GM12878 (cell line): ENCODE data around the gene LRP5. TPM values are rescaled to one million over a fixed set of nuclear protein-coding genes. Genes with fewer than 3 reads are reported as not detected.

Source experiments
- ATAC-seq: fragments of 200-7000 bp; cut with Tn5 transposase; 3 replicates; pipeline ENCODE4 v1.9.1; 2020; ENCODE audit warnings: mild to moderate bottlenecking, moderate library complexity
- BruUV-seq: library from RNA; stranded (reverse); fragments of 400-500 nt; replicated peaks from 2 replicates; lab custom pipeline; 2021; lab: Mats Ljungman, UMichigan
- CTCF ChIA-PET: fragments of 300-600 bp; sonication (Branson Sonifier 250); formaldehyde crosslinking; extraction: SDS; loops from one replicate; lab custom pipeline; 2021; ENCODE audit warnings: inconsistent platforms; lab: Yijun Ruan, JAX
- POLR2A ChIA-PET: fragments of 350-600 bp; formaldehyde crosslinking; extraction: SDS; loops from one replicate; lab custom pipeline; 2021; ENCODE audit warnings: inconsistent platforms; lab: Charles Lee
- RAD21 ChIA-PET: fragments of 300-600 bp; sonication (Branson Sonifier 250); formaldehyde crosslinking; loops from one replicate; lab custom pipeline; 2023; ENCODE audit warnings: antibody characterized with exemption; ENCODE audit not compliant: unreplicated experiment; lab: Charles Lee
- SMC1A ChIA-PET: fragments of 300-600 bp; sonication (Branson Sonifier 250); formaldehyde crosslinking; loops from one replicate; lab custom pipeline; 2023; ENCODE audit not compliant: unreplicated experiment, uncharacterized antibody; lab: Charles Lee
- DNase-seq: peaks from one replicate; pipeline ENCODE4 v3.0.0-alpha.2; 2011; ENCODE audit warnings: low read depth, low spot score
- FAIRE-seq: peaks from 3 replicates; lab custom pipeline; 2011; peaks lifted over from hg19 to GRCh38; lab: Jason Lieb, UNC
- H2AFZ ChIP-seq: 2 replicates; pipeline ENCODE4 v1.6.0; 2011; ENCODE audit warnings: low read depth, low read length, control low read depth; ENCODE audit not compliant: control insufficient read depth
- H3K27ac ChIP-seq: 2 replicates; pipeline ENCODE4 v1.5.1; 2011; ENCODE audit warnings: control low read depth; ENCODE audit not compliant: control insufficient read depth, insufficient read depth
- H3K27me3 ChIP-seq, 2 experiments: replicated peaks in 1 of 2; 2 replicates each; pipeline versions ENCODE4 v1.6.0 to v1.6.1; 2011; ENCODE audit warnings: low read length in 1 of 2; ENCODE audit not compliant: control insufficient read depth in 2 of 2, insufficient read depth in 2 of 2
- H3K36me3 ChIP-seq, 2 experiments: 2 replicates each; pipeline ENCODE4 v1.5.1; 2011; ENCODE audit warnings: low read length in 1 of 2; ENCODE audit not compliant: control insufficient read depth in 2 of 2, insufficient read depth in 2 of 2
- H3K4me1 ChIP-seq: 2 replicates; pipeline ENCODE4 v1.6.1; 2011; ENCODE audit warnings: mild to moderate bottlenecking, low read length, moderate library complexity, mixed read lengths; ENCODE audit not compliant: control insufficient read depth, insufficient read depth
- H3K4me2 ChIP-seq: 2 replicates; pipeline ENCODE4 v1.6.0; 2011; ENCODE audit warnings: control low read depth; ENCODE audit not compliant: control insufficient read depth, insufficient read depth
- H3K4me3 ChIP-seq: fragments of 200-600 bp; sonication (generic); 2 replicates; pipeline ENCODE4 v1.5.1; 2016
- H3K79me2 ChIP-seq: 2 replicates; pipeline ENCODE4 v1.6.0; 2011; ENCODE audit warnings: low read length; ENCODE audit not compliant: control insufficient read depth, insufficient read depth
- H3K9ac ChIP-seq: 2 replicates; pipeline ENCODE4 v1.8.0; 2011; ENCODE audit warnings: low read length, control low read depth, mixed read lengths; ENCODE audit not compliant: control insufficient read depth, insufficient read depth
- H3K9me3 ChIP-seq: replicated peaks from 3 replicates; pipeline ENCODE4 v1.5.1; 2011; ENCODE audit warnings: mild to moderate bottlenecking, low read length; ENCODE audit not compliant: control insufficient read depth, insufficient read depth
- H4K20me1 ChIP-seq: 2 replicates; pipeline ENCODE4 v1.6.0; 2011; ENCODE audit not compliant: control insufficient read depth, insufficient read depth
- MYB ChIP-seq: fragments of 150-350 bp; IDR thresholded peaks from 2 replicates; pipeline ENCODE4 v1.6.1; 2014; ENCODE audit warnings: mild to moderate bottlenecking, low read depth, low read length, borderline replicate concordance
- TCF3 ChIP-seq: IDR thresholded peaks from 2 replicates; pipeline ENCODE4 v1.6.1; 2012; ENCODE audit warnings: low read depth, mild to moderate bottlenecking, low read length, borderline replicate concordance; ENCODE audit not compliant: insufficient read depth
- WRNIP1 ChIP-seq: IDR thresholded peaks from 2 replicates; pipeline ENCODE4 v1.6.1; 2011; ENCODE audit warnings: low read depth, low read length, improper control_type of control experiment, borderline replicate concordance
- ZBED1 ChIP-seq: IDR thresholded peaks from 2 replicates; pipeline ENCODE4 v1.6.1; 2016; ENCODE audit warnings: borderline replicate concordance
- ZNF24 ChIP-seq: fragments of 450-650 bp; IDR thresholded peaks from 2 replicates; pipeline ENCODE4 v1.6.1; 2017; ENCODE audit warnings: antibody characterized with exemption, mild to moderate bottlenecking
- WGBS: methylation state at CpG from one replicate; pipeline ENCODE4 v1.1.6; 2016; ENCODE audit warnings: low lambda C conversion rate; ENCODE audit not compliant: insufficient replicate concordance, insufficient coverage; ENCODE audit errors: missing lambda C conversion rate; 5-methylcytosine and 5-hydroxymethylcytosine counted together
- in situ Hi-C: fragments of 300-500 bp; cut with MboI; formaldehyde crosslinking; loops from 9 replicates; pipeline ENCODE4 v1.14.3; 2018; ENCODE audit warnings: mixed read lengths
- intact Hi-C: fragments of 100-400 bp; cut with micrococcal nuclease; formaldehyde crosslinking; loops from one replicate; pipeline ENCODE4 v1.14.2; 2022; ENCODE audit not compliant: unreplicated experiment
- polyA plus RNA-seq, 11 experiments: library from polyadenylated mRNA; depleted of rRNA in 4 of 11; unstranded in 6 of 11; stranded (reverse) in 5 of 11; fragments of >200 nt; fragmentation: Nextera tagmentation in 4 of 11; fragmentation: Illumina TruSeq in 1 of 11; extraction: Ambion mirVana in 4 of 11; extraction: Trizol in 1 of 11; gene quantifications; 1 replicate in 1 of 11; 2 replicates in 10 of 11; pipeline versions ENCODE4 v1.2.1 to v1.2.3, GENCODE V29; 2011 to 2016; ENCODE audit warnings: inconsistent platforms in 2 of 11, missing spikeins in 2 of 11, low read depth in 1 of 11
- total RNA-seq, 4 experiments: library from RNA; depleted of rRNA in 3 of 4; stranded (reverse); fragments of >200 nt in 3 of 4; fragmentation: Illumina TruSeq in 1 of 4; extraction: Trizol in 1 of 4; gene quantifications; 2 replicates each; pipeline versions ENCODE4 v1.2.1 to v1.2.3, GENCODE V29; 2013 to 2021
- TF ChIP-seq, protein P1 (sequence below): IDR thresholded peaks from 2 replicates; pipeline ENCODE4 v1.6.1; 2011; ENCODE audit warnings: borderline replicate concordance, low read depth, mild to moderate bottlenecking, moderate library complexity, mixed read lengths, low read length; ENCODE audit not compliant: insufficient read depth; ENCODE audit errors: extremely low read length
- TF ChIP-seq, protein P2 (sequence below): fragments of 450-650 bp; IDR thresholded peaks from 2 replicates; pipeline ENCODE4 v1.6.1; 2016; ENCODE audit warnings: mild to moderate bottlenecking
- TF ChIP-seq, protein P3 (sequence below): IDR thresholded peaks from 2 replicates; pipeline ENCODE4 v1.6.1; 2011; ENCODE audit warnings: low read depth, mild to moderate bottlenecking, low read length, moderate library complexity, borderline replicate concordance; ENCODE audit errors: extremely low read depth
- TF ChIP-seq, protein P4 (sequence below): fragments of 450-650 bp; IDR thresholded peaks from 2 replicates; pipeline ENCODE4 v1.6.1; 2017; ENCODE audit warnings: mild to moderate bottlenecking

The LRP5 gene
- total and polyA plus RNA-seq, 10 of the 15 experiments (the other 5 are each of a cell fraction or from before 2014, with no cell fraction given) = 0.37 to 34.0 (median 6.6) TPM

DNA sequence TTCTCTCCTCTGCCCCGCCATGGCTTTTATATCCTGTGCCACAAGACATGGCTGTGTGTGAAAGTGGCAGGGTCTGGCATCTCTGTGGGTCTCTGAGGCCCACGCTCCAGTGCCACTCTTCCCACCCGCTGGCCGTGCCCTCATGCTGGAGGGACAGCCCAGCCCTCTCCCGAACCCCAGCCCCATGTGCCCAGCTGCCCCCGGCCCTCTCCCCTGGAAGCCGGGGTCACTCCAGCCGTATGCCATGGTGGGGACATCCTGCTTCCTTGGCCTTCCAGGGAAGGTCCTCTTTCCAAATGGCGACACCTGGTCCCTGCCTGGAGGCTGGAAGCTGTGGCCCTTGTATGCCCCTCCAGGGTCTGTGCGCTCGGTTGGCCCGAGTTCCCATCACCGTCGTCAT is 84.9 kb downstream of the LRP5 start (continued):
- no peak for TF ChIP-seq MYB
- no peak for TF ChIP-seq ZBED1
- TF ChIP-seq, protein P1, sequence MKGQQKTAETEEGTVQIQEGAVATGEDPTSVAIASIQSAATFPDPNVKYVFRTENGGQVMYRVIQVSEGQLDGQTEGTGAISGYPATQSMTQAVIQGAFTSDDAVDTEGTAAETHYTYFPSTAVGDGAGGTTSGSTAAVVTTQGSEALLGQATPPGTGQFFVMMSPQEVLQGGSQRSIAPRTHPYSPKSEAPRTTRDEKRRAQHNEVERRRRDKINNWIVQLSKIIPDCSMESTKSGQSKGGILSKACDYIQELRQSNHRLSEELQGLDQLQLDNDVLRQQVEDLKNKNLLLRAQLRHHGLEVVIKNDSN = no peak
- TF ChIP-seq WRNIP1 = no peak
- TF ChIP-seq, protein P2, sequence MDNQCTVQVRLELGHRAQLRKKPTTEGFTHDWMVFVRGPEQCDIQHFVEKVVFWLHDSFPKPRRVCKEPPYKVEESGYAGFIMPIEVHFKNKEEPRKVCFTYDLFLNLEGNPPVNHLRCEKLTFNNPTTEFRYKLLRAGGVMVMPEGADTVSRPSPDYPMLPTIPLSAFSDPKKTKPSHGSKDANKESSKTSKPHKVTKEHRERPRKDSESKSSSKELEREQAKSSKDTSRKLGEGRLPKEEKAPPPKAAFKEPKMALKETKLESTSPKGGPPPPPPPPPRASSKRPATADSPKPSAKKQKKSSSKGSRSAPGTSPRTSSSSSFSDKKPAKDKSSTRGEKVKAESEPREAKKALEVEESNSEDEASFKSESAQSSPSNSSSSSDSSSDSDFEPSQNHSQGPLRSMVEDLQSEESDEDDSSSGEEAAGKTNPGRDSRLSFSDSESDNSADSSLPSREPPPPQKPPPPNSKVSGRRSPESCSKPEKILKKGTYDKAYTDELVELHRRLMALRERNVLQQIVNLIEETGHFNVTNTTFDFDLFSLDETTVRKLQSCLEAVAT = no peak
- TF ChIP-seq, protein P3, sequence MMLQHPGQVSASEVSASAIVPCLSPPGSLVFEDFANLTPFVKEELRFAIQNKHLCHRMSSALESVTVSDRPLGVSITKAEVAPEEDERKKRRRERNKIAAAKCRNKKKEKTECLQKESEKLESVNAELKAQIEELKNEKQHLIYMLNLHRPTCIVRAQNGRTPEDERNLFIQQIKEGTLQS = no peak
- TF ChIP-seq TCF3 = no peak

DNA sequence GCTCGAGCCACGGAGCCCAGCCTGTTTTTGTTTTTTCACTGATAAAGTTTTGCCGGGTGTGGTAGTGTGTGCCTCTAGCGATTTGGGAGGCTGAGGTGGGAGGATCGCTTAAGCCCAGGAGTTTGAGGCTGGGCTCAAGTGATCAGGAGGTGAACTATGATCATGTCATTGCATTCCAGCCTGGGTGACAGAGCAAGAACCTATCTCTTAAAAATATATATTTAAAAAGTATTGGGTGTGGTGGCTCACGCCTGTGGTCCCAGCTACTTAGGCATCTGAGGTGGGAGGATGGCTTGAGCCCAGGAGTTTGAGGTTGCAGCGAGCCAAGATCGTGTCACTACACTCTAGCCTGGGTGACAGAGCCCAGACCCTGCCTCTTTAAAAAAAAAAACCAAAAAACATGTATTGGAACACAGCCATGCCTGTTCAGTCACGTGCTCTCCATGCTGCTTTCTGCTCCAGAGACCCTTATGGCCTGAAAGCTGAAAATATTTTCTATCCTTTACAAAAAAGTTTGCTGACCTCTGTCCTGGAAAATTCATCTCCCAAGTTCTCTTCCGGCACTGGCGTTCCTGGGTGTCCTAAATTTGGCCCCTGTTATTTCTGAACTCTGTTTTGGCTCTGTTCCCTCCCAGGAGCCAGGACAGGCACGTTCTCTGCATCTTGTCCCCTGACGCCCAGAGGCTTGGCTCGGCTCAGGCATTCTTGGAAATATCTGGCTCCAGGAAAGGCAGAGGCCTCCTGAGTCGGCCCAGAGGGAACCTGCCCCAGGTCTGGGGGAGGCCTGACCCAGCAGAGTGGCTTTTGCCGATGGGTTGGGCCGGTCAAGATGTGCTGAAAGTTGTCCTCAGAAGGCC is 86.8 kb downstream of the LRP5 start:
- no peaks in the 10 kb centered on the region for H3K79me2 ChIP-seq
- ChIA-PET CTCF (interaction anchor here (0.6 kb wide), 1 partner anchor 44 kb away, joined by 3 read pairs; no protein-coding TSS in a partner anchor), POLR2A (no interaction called here), RAD21 (no interaction called here), SMC1A (no interaction called here)
- TF ChIP-seq, protein P4, sequence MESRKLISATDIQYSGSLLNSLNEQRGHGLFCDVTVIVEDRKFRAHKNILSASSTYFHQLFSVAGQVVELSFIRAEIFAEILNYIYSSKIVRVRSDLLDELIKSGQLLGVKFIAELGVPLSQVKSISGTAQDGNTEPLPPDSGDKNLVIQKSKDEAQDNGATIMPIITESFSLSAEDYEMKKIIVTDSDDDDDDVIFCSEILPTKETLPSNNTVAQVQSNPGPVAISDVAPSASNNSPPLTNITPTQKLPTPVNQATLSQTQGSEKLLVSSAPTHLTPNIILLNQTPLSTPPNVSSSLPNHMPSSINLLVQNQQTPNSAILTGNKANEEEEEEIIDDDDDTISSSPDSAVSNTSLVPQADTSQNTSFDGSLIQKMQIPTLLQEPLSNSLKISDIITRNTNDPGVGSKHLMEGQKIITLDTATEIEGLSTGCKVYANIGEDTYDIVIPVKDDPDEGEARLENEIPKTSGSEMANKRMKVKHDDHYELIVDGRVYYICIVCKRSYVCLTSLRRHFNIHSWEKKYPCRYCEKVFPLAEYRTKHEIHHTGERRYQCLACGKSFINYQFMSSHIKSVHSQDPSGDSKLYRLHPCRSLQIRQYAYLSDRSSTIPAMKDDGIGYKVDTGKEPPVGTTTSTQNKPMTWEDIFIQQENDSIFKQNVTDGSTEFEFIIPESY = no peak
- TF ChIP-seq ZNF24 = no peak
- FAIRE-seq (no peak), DNase-seq (no peak), ATAC-seq (no peak)
- H2AFZ ChIP-seq = no peak overlapping the region
- 54% methylated on average over 17 of the region's 17 CpGs for WGBS
- H3K9me3 ChIP-seq = no peaks in the 10 kb centered on the region
- no peaks in the 10 kb centered on the region for H4K20me1 ChIP-seq
- H3K27ac ChIP-seq = no peak overlapping the region
- in situ Hi-C loops = no loop called here
- H3K27me3 ChIP-seq = no peaks in the 10 kb centered on the region
- no peak overlapping the region for H3K4me3 ChIP-seq
- H3K4me1 ChIP-seq = no peaks in the 10 kb centered on the region; the same call in 1 of the 2 replicates
- peaks cover 0 to 10% of the 10 kb centered on the region in 2 experiments; a peak in 3 of 4 replicates for H3K36me3 ChIP-seq
- H3K4me2 ChIP-seq = no peak overlapping the region
- intact Hi-C loops = no loop called here
- no peak overlapping the region for H3K9ac ChIP-seq
- no TSS peak for BruUV-seq
